ENCODE results near the gene PIM3.
"Not testable (repeated sequence)": the region's sequence is repeated elsewhere in the genome, so short reads cannot be mapped to it uniquely, and the experiment has no call there.

PIM3 gene

DNA sequence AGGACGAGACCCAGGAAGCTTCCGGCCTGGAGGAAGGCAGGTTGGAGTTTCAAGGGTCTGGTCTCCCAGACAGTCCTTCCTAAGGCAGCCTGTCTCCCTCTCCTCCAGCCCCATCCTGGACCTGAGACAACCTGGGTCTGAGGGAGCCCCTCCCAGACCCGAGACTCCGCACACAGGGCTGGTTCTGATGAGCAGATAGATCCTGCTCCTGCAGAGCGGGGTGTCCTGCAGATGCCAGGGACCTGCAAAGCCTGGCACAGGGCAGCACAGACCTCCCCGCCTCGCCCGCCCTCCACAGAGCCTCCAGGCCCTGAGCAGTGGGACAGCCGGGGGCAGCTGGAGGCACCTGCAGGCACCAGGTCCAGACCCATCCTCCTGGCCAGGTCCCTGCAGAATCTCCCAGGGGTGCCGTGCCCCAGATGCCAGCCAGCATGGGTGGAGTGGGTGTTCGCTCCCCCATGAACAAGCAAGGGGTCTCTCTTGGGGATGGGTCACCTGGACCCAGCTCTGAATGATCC lies 7.8 kb downstream of the PIM3 start:
- DNase-seq = peak in 1 of 14 donors; percentile 34

DNA sequence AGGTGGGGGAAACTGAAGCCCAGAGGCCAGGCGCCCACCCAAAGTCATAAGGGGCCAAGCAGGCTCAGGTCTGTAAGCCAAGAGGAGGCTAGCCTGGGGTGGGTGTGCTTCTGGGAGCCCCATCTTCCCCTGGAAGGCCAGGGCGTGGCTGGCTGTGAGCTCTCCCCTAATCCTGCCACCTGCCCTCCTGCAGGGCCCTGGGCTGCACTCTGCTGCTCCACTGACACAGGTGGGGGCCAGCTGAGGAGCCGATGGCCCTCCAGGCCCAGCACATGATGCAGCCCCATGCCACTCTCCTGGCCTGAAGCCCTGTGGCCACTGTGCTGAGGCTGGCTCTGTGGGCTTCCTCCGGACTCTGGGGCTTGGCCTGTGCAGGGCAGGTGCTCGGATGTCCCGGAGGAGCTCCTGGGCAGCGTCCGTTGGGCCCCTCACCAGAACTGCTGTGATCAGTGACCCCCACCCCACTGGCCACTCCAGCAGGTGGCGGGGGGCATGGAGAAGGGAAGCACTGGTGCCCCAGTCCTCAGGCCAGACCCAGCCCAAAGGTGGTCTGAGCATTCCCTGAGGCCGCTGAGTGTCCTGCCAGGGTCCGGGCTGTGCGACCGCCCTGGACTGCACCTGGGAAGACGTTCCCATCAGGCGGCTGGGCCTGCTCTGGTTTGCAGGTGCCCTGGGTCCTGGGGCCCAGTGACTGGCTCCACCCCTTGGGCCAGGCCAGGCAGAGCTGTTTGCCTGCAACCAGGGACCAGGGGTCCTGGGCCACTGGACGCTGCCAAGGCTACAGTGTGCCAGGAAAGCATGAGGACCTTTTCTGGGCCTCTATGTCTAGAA lies 8.5 kb downstream of the PIM3 start:
- no peak for DNase-seq

DNA sequence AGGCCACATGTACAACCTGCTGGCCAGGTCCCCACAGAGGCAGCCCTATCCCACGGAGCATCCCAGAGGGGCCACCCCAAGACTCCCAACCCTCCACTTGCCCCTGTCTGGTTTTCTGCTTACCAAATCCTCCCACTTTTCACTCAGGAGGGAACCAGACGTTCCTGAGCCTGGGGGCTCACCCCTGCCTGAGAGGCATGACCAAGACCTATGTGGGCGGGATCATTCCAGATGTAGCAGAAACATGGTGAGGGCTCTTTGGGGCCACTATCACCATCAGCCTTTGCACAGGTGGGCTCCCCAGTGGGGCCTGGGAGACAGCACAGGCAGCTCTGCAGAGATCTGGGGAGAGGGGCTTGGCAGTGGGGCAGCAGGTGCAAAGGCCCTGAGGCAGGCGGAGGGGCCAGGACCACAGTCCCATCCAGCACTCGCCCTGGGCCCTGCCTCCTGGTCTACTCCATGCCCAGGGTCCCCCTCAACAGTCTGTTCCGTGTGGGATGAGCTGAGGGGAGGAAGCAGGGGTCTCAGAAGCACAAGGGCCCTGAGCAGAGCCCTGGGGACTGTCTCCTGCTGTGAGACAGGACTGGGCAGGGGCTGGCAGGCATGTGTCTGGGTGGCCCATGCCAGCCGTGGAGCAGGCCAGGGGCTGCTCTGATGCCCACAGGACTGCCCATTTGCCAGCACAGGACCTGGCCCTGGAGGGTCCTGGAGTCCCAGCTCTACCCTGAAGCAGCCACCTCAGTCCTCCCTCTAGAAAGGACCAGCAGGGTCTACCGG lies 9.4 kb downstream of the PIM3 start:
- DNase-seq = no peak

DNA sequence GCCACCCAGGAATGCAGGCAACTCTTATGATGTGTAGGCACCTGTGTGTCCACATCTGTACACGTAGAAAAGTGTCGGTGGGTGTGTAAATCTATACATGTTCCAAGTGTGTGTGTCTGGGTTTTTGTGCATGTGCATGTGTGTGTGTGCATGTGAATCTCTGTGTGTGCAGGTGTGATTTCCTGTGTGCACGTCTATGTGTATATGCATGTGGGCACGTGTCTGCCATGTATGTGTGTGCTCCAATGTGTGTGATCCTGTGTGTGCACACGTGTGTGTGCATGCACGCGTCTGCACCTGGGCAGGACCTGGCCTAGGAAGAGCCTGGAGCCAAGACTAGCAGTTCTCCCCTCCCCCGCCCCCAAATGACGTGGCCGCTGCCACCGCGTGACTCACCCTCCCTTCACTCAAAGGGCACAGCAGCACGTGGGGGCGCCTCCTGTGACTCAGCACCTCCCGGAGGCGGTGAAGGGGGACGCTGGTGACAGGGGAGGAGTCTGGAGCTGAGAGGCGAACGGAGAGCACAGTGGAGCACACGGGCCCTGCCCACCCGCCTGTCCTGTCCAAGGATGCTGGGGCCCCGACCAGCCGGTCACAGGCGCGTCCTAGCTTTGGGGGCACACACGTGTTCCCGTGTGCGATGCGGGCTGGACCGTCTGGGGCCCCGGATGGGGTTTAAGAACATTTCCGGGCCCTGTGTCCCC lies 10.1 kb downstream of the PIM3 start:
- DNase-seq = peak in 12 of 14 donors; percentile 55 to 99 (median 80)

DNA sequence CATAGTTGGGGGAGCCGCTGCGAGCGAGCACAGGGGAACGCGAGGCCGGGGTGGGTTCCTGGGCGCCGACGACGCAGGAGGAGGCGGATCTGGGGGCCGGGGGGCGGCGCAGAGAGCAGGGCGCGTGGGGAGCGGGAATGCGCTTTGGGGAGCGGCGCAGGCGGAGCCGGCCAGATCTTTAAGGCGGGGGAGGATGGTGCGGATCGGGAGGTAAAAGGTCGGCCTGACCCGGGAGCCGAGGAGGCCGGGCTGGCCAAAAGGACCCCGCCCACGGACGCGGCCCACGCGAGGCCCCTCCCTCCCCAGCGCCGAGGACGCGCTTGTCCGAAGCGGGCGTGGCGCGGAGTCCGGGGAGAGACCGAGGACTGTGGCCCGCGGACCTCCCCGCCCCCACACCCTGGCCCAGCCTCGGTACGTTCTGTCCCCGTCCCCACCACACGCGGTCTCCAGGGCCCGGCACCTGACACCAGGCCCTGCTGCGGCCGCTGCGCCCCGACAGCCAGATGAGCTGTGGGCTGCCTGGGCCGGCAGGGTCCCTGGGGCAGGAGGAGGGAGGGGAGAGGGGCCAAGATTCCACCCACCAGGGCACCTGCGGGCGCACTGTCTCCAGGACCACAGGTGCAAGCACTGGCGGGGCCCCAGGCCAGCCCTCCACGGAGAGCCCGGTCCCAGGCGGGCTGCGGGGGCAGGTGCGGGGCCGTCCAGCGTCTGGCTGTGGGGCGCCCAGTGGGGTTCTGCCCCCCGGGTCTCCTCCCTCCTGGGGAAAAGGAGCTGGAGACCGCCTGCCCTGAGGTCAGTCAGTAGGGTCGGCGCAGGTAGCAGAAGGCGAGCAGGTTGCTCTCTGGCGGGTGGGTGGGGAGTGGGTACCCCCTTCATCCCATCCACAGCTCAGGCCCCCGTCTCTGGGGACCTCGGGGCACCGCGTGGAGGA lies 10.9 kb downstream of the PIM3 start:
- peak in 4 of 14 donors; percentile 16 to 86 (median 56) for DNase-seq

DNA sequence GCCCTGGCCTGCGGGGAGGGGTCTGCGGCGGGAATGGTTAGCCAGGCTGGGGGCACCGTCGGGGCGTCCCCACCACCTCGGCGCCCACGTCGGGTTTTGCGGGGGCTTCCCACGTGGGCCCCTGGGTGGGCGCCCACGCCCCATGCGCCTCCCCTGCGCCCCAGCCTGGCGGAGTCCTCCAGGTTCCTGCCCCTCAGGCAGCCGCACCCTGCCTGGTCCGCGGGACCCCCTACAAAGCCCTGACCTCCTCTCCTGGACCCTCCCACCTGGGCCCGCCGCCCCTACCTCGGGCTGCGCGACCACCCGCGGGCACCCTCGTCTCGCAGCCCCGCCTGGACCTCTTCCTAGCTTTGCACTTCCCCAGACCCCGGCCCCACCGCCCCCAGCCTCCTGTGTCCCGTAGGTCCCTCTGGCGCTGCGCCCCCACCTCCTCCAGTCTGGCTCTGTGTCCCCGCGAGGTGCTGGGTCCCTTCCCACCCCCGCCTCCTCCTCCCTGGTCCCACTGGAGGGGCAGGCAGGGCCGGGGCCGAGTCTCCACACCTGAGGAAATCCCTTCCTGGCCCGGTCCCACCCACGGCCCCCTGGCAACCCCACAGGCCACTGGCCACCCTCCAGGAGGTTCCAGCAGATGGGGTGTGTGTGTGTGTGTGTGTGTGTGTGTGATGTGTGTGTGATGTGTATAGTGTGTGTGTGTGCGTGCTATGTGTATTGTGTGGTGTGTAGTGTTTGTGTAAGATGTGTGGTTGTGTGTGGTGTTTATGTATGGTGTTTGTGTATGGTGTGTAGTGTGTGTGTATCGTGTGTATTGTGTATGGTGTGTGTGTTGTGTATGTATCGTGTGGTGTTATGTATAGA lies 11.8 kb downstream of the PIM3 start:
- DNase-seq = no peak

DNA sequence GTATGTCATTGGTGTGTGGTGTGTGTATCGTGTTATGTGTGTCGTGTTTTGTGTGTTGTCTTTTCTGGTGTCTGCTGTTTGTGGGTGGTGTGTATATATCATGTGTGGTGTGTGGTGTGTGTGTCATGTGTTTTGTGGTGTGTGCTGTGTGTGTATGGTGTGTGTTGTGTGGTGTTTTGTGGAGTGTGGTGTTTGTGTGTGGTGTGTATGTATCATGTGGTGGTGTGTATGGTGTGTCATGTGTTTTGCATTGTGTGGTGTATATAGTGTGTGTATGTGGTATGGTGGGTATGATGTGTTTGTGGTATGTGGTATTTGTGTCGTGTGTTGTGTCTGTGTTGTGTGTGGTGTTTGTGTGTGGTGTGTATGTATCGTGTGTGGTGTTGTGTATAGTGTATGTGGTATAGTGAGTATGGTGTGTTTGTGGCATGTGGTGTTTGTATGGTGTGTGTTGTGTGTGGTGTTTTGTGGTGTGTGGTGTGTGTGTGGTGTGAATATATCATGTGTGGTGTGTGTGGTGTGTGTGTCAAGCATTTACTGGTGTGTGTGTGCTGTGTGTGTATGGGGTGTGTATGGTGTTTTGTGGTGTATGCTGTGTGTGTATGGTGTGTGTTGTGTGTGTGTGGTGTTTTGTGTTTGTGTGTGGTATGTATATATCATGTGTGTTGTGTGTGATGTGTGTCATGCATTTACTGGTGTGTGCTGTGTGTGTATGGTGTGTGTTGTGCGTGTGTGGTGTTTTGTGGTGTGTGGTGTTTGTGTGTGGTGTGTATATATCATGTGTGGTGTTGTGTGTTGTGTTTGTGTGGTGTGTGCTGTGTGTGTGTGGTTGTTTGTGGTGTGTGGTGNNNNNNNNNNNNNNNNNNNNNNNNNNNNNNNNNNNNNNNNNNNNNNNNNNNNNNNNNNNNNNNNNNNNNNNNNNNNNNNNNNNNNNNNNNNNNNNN lies 12.7 kb downstream of the PIM3 start:
- DNase-seq = no peak

DNA sequence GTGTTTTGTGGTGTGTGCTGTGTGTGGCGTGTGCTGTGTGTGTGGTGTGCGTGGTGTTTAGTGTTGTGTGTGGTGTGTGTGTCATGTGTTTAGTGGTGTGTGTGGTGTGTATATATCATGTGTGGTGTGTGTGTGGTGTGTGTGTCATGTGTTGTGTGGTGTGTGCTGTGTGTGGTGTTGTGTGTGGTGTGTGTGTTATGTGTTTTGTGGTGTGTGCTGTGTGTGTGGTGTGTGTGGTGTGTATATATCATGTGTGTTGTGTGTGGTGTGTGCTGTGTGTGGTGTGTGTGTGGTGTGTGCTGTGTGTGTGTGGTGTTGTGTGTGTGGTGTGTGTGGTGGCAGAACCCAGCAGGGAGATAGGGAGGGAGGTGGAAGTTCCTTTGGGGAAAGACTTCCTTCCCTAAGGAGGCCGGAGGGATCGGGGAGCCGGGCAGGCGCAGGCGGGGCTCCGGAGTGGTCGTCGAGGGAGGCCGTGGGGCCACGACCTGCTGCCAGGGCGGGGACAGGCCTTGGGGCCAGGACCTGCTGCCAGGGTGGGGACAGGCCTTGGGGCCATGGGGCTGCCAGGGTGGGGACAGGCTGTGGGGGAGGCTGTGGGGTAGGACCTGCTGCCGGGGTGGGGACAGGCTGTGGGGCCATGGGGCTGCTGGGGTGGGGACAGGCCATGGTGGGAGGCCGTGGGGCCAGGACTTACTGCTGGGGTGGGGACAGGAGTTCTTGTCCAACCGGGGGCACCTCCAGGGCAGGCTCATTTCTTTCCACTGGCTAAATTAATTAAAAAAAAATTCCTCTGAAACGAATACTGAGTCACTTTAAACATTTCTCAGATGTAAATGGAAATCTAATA lies 15.2 kb downstream of the PIM3 start:
- DNase-seq = no peak

DNA sequence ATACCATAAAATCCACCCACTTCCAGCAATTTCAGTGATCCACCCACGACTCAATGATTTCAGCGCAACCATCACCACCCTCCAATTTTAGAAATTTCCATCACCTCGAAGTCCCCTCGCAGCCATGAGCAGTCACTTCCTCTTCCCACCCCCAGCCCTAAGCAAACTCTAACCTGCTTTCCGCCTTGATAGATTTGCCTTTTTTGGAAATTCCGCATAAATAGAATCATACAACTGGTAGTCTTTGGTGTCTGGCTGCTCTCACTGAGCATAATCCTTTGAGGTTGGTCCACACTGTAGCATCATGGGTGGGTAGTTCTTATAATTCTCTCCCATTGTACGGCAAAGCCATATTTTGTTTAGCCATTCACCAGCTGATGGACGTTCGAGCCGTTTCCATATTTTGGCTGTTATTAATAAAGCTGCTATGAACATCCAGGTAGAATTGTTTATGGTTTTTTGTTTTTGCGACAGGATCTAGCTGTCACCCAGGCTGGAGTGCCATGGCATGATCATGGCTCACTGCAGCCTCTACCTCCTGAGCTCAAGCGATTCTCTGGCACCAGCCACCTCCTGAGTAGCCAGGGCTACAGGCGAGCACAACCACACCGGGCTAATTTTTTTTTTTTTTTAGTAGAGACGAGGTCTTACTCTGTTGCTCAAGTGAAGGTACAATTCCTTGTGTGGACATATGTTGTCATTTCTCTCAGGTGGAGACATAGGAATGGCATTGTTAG lies 16.0 kb downstream of the PIM3 start:
- no peak for DNase-seq

DNA sequence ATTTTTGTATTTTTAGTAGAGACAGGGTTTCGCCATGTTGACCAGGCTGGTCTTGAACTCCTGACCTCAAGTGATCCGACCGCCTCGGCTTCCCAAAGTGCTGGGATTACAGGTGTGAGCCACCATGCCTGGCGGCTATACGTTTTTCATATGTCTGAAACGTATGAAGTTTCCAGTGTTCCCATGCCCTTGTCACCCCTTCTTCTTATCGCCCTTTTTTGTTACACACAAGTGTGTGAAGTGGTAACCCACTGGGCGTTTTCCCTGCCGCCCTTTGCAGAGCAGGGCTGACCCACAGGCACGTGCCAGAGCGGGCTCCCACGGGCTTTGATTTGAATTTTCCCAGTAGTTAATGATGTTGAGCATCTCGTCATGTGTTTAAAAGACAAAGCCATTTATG lies 17.0 kb downstream of the PIM3 start:
- no peak for DNase-seq

DNA sequence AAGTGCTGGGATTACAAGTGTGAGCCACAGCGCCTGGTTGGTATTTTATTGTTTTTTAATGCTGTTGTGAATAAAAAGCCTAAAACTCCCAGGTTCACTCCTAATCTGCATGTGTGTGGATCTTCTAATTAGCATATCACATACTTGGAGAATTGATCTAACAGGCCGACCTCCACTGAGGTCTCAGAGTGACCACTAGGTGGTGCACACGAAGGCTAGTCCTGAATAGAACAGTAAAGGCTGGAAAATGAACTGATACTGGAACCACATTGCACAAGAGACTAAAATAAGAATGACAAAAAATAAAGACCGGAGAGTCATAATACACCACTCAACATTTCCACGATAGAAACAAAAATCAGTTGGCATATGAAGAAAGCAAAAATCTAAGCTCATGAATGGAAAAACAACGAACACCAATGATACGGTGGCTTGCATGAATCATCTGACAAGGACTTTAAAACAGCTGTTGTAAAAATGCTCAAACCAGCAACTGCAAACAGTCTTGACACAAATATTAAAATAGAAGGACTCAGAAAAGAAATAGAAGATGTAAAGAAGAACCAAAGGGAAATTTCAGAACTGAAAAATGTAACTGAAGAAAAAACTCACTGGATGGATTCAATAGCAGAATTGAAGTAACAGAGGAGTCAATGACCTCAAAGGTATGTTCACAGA lies 19.2 kb downstream of the PIM3 start:
- no peak for DNase-seq

DNA sequence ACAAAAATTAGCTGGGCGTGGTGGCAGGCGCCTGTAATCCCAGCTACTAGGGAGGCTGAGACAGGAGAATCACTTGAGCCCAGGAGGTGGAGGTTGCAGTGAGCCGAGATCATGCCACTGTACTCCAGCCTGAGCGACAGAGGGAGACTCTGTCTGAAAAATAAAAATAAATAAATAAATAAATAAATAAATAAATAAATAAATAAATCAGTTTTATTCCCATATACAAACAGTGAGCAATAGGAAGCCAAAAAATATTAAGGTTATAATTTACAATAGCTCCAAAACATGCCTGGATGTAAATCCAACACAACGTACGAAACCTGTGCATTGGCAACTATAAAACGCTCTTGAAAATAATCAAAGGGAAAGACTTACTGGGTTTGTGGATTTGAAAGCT lies 21.2 kb downstream of the PIM3 start:
- not testable (repeated sequence) for DNase-seq

DNA sequence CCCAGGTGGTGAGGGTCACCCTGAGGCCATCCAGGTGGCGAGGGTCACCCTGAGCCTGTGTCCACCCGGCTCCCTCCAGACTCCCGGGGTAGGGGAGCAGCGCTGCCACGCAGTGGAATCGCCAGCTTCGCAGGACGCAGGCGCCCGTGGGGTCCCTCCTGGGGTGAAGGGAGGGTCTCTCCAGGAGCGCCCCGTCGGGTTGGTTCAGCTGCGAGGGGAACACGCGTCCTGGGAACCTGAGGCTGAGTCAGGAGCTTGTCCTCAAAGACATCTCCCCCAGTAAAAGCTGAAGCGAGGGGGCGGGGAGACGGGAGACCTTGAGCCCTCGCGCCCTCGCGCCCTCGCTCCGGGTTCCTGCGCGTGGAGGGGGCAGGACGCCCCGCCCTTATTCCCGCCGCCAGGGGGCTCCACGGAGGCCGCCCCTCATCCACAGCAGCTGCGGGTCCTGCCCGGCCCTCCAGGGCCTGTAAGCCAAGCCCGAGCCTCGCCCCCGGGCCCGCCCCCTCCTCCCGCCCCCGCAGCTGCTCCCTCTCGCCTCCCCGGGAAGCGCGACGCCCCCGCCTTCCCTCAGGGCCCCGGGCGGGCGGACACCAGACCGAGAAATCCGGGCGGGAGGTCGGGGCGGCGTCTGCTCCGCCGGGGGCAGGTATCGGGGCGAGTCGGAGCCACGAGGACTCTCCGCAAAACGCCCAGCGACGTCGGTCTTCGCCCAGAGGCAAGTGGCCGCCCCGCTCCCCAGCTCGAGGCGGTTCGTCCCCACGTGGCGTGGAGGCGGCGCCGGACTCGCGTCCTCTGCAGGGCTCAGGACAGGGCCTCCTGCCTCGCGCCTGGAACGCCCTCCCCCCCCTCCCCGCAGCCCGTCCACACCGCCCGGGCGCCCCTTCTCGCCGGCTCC lies 22.8 kb downstream of the PIM3 start:
- DNase-seq = no peak

DNA sequence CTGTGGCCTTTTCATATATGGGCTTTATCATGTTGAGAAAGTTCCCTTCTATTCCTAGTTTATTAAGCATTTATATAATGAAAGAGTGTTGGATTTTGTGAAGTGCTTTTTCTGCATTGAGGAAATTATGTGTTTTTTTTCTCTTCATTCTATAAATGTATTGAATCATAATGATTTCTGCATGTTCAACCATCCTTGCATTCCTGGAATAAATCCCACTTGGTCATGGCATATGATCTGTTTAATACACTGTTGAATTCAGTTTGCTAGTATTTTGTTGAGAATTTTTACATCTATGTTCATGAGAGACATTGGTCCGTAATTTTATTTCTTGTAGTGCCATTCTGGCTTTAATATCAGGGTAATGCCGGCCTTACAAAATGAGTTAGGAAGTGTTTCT lies 25.8 kb downstream of the PIM3 start:
- DNase-seq = no peak

DNA sequence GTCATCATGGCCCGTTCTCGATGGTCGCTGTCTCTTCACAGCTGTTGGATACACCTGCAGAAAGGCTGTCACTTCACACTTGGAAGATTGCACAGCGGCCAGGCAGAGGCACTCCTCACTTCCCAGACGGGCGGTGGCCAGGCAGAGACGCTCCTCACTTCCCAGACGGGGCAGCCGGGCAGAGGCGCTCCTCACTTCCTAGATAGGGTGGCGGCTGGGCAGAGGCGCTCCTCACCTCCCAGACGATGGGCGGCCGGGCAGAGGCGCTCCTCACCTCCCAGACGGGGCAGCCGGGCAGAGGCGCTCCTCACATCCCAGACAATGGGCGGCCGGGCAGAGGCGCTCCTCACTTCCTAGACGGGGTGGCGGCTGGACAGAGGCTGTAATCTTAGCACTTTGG lies 29.3 kb downstream of the PIM3 start:
- DNase-seq = not testable (repeated sequence)

DNA sequence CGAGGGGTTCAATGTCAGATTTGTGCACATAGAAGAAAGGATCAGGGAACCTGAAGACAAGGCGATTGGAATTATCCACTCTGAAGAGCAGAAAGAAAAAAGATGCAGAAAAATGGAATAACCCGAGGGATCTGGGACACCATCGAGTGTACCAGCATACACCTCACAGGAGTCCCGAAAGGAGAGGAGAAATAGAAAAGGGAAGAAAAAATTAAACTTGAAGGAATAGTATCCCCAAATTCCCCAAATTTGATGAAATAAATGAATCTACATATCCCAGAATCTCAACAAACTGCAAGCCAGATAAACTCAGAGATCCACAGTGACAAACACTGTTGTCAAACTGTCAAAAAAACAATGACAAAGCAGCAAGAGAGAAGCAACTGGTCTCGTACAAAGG lies 30.6 kb downstream of the PIM3 start:
- DNase-seq = no peak
